ENCODE data around the gene STAT4. TPM values are rescaled to one million over a fixed set of nuclear protein-coding genes. Genes with fewer than 3 reads are reported as not detected.
A peak's percentile ranks its signal among the peaks of the same experiment; 100 is the strongest.

The STAT4 gene
- total RNA-seq, 1 donor from 2014 or later, result 2.1 TPM

DNA sequence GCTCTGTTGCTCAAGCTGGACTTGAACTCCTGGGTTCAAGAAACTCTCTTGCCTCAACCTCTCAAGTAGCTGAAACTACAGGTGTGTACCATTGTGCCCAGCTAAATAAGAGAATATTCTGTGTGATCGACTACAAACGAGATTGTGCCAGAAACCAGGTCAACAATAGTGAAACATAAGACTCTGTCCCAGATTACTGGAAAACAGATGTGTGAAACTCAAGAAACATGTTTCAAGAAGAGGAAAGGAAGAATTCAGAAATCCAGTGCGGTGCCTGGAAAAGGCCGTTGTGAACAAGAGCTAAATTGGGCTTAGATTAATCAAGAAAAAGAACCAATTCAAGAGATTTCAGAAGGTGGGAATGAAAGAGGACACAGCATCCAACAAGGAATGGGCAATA is 113.4 kb downstream of the STAT4 start:
- Mint-ChIP-seq H3K36me3 (no peaks in the 10 kb centered on the region), H3K4me1 (ENCODE audit: unreplicated experiment) (peaks cover 9% of the 10 kb centered on the region), H3K4me3 (no peak overlapping the region), H3K9me3 (no peaks in the 10 kb centered on the region), H3K27me3 (no peaks in the 10 kb centered on the region), H3K27ac (no peak overlapping the region)
- no peak for TF ChIP-seq CTCF (conservative IDR thresholded peaks at IDR 0.05)
- no peak for DNase-seq (ENCODE audit: extremely low spot score, unreplicated experiment)

DNA sequence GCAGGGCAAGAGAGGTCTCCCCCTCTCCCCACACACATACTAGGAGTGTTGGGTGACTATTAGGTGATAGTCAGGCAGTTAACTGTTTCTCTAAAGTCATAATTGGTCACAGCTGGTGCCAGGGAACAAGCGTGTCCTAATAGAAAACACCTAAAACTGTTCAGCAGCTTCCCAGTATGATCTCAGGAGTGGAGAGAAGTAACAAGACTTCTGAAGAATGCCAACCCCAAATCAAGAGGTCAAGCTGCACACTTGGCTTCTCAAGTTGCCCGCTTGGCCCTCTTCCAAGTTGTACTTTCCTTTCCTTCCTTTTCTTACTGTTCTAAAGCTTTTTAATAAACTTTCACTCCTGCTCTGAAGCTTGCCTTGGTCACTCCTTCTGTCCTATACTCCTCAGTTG is 114.4 kb downstream of the STAT4 start:
- Mint-ChIP-seq H3K9me3 (no peaks in the 10 kb centered on the region), H3K4me3 (no peak overlapping the region), H3K27me3 (no peaks in the 10 kb centered on the region), H3K4me1 (ENCODE audit: unreplicated experiment) (peaks cover 9% of the 10 kb centered on the region), H3K27ac (no peak overlapping the region), H3K36me3 (no peaks in the 10 kb centered on the region)
- DNase-seq (ENCODE audit: extremely low spot score, unreplicated experiment), result no peak
- TF ChIP-seq CTCF (conservative IDR thresholded peaks at IDR 0.05), result no peak

DNA sequence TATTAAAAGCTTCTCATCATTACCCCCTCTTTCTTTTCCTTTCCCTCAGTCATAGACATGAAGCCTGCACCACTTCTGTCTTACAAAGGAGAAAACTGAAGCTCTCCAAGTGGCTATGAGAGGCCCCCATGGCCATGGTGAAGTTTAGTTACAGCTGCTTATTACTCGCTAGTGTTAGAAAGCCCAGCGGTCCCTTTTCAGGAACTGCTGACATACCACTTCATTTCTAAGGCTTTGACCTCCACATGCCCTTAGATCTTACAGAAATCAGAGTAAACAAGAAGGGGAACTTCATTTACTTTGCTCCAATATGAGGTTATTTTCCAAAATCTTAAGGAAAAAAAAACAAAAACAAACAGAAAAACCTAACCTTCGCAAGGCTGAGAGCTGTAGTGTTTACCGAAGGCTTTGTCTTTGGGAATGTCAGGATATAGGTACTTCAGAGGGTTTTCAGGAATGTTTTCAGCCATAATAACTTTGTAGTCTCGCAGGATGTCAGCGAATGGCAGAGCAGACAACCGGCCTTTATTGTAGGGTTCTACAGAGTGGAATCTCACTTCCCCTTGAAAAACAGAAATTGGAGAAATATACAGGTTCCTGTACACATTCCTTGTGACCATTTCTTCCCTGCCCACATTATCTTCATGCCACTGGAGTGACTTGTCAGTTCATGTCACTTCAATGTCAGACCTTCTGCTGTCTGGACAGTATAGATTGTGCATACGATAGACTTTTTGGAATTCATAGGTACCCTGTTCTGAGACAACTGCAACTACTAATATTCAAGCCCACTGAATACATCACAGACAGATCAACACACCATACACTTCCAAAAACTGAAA is 118.0 kb downstream of the STAT4 start:
- Mint-ChIP-seq H3K9me3 (no peaks in the 10 kb centered on the region), H3K36me3 (no peaks in the 10 kb centered on the region), H3K27ac (no peak overlapping the region), H3K27me3 (no peaks in the 10 kb centered on the region), H3K4me1 (ENCODE audit: unreplicated experiment) (peaks cover 13% of the 10 kb centered on the region), H3K4me3 (no peak overlapping the region)
- TF ChIP-seq CTCF (conservative IDR thresholded peaks at IDR 0.05), result no peak
- no peak for DNase-seq (ENCODE audit: extremely low spot score, unreplicated experiment)

- Mint-ChIP-seq H3K27me3 (no peaks in the 10 kb centered on the region), H3K27ac (peak overlapping the region; percentile 34), H3K36me3 (no peaks in the 10 kb centered on the region), H3K4me3 (no peak overlapping the region), H3K9me3 (no peaks in the 10 kb centered on the region), H3K4me1 (ENCODE audit: unreplicated experiment) (peaks cover 13% of the 10 kb centered on the region)
- no peak for DNase-seq (ENCODE audit: extremely low spot score, unreplicated experiment)
- TF ChIP-seq CTCF (conservative IDR thresholded peaks at IDR 0.05), result no peak
Measured at GRCh38 chr2:191031256-191031655, 119.5 kb downstream of the STAT4 start.

- Mint-ChIP-seq H3K36me3 (no peaks in the 10 kb centered on the region), H3K27ac (peak overlapping the region; percentile 34), H3K4me1 (ENCODE audit: unreplicated experiment) (peaks cover 13% of the 10 kb centered on the region), H3K9me3 (no peaks in the 10 kb centered on the region), H3K4me3 (peak overlapping the region; percentile 12), H3K27me3 (no peaks in the 10 kb centered on the region)
- peak; percentile 80 for TF ChIP-seq CTCF (conservative IDR thresholded peaks at IDR 0.05)
- no peak for DNase-seq (ENCODE audit: extremely low spot score, unreplicated experiment)
Measured at GRCh38 chr2:191030521-191031154, 120.2 kb downstream of the STAT4 start.

All from type B pancreatic cell (in vitro differentiated cells).